H1 (cell line): ENCODE measurements around the gene COQ10B.

Experiments
- CEBPB ChIP-seq: IDR thresholded peaks from 2 replicates; pipeline ENCODE4 v1.6.1; 2012; ENCODE audit warnings: low read depth, low read length
- FOSL1 ChIP-seq: IDR thresholded peaks from 2 replicates; pipeline ENCODE4 v1.6.1; 2011; ENCODE audit warnings: mild to moderate bottlenecking, low read depth, low read length, moderate library complexity; ENCODE audit not compliant: insufficient read depth
- JUND ChIP-seq: IDR thresholded peaks from 2 replicates; pipeline ENCODE4 v1.6.1; 2011; ENCODE audit warnings: mild to moderate bottlenecking, improper control_type of control experiment, low read length
- POLR2A ChIP-seq, 2 experiments: IDR thresholded peaks; 1 replicate in 1 of 2; 2 replicates in 1 of 2; pipeline ENCODE4 v1.6.1; 2011; ENCODE audit warnings: low read depth in 2 of 2, low read length in 2 of 2, mild to moderate bottlenecking in 2 of 2; ENCODE audit errors: control extremely low read depth in 1 of 2
- POLR2AphosphoS5 ChIP-seq: IDR thresholded peaks from 2 replicates; pipeline ENCODE4 v1.6.1; 2011; ENCODE audit warnings: low read depth, low read length
- RAD21 ChIP-seq, 2 experiments: IDR thresholded peaks in 1 of 2; conservative IDR thresholded peaks in 1 of 2; 2 replicates each; pipeline ENCODE4 v1.6.1; 2011; ENCODE audit warnings: low read depth in 2 of 2, low read length in 2 of 2, improper control_type of control experiment in 1 of 2, inconsistent platforms in 1 of 2, mild to moderate bottlenecking in 1 of 2, moderate library complexity in 1 of 2
- TF ChIP-seq, protein P1 (sequence below): IDR thresholded peaks from 2 replicates; pipeline ENCODE4 v1.6.1; 2012; ENCODE audit warnings: inconsistent platforms
- TF ChIP-seq, protein P2 (sequence below), 3 experiments: IDR thresholded peaks; 1 replicate in 2 of 3; 2 replicates in 1 of 3; pipeline versions ENCODE4 v1.5.1 to v1.6.1; 2011; ENCODE audit warnings: low read length in 3 of 3, mild to moderate bottlenecking in 3 of 3, inconsistent platforms in 2 of 3, low read depth in 1 of 3, moderate library complexity in 1 of 3; ENCODE audit not compliant: insufficient read depth in 1 of 3; ENCODE audit errors: control extremely low read depth in 1 of 3

DNA sequence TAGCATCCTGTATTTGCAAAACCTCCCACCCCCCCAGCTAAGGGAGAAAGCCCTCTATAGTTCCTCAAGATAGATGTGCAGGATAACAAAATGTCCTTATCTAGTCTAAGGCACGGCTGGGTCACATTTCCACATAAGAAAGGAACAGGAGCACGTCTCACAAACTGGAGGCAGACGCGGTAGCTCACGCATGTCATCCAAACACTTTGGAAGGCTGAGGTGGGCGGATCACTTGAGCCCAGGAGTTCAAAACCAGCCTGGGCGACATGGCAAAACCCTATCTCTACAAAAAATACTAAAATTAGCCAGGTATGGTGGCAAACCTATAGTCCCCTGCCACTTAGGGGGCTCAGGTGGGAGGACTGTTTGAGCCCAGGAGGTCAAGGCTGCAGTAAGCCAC is 27.8 kb upstream of the COQ10B start:
- no peak for TF ChIP-seq POLR2AphosphoS5
- TF ChIP-seq, protein P1, sequence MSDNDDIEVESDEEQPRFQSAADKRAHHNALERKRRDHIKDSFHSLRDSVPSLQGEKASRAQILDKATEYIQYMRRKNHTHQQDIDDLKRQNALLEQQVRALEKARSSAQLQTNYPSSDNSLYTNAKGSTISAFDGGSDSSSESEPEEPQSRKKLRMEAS = no peak
- TF ChIP-seq, protein P2, sequence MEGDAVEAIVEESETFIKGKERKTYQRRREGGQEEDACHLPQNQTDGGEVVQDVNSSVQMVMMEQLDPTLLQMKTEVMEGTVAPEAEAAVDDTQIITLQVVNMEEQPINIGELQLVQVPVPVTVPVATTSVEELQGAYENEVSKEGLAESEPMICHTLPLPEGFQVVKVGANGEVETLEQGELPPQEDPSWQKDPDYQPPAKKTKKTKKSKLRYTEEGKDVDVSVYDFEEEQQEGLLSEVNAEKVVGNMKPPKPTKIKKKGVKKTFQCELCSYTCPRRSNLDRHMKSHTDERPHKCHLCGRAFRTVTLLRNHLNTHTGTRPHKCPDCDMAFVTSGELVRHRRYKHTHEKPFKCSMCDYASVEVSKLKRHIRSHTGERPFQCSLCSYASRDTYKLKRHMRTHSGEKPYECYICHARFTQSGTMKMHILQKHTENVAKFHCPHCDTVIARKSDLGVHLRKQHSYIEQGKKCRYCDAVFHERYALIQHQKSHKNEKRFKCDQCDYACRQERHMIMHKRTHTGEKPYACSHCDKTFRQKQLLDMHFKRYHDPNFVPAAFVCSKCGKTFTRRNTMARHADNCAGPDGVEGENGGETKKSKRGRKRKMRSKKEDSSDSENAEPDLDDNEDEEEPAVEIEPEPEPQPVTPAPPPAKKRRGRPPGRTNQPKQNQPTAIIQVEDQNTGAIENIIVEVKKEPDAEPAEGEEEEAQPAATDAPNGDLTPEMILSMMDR (IDR thresholded peaks at IDR 0.05; ENCODE audit: control extremely low read depth in 1 of 3, insufficient read depth in 1 of 3, low read depth in 1 of 3, low read length in 3 of 3) = no peak
- no peak for TF ChIP-seq JUND
- TF ChIP-seq FOSL1 = no peak
- no peak for TF ChIP-seq POLR2A (IDR thresholded peaks at IDR 0.05; ENCODE audit: control extremely low read depth in 1 of 2, low read depth in 2 of 2, low read length in 2 of 2)
- no peak for TF ChIP-seq RAD21 (IDR thresholded peaks at IDR 0.05 in 1 of 2, conservative IDR thresholded peaks at IDR 0.05 in 1 of 2; ENCODE audit: low read depth in 2 of 2, low read length in 2 of 2)
- TF ChIP-seq CEBPB = no peak
